22Rv1 (cell line): ENCODE results near the gene ZNF606.

ENCODE experiments used
- ZFX ChIP-seq: fragments of 450-650 bp; IDR thresholded peaks from 2 replicates; pipeline ENCODE4 v1.6.1; 2017; ENCODE audit warnings: antibody characterized with exemption, borderline replicate concordance
- TF ChIP-seq, protein P1 (sequence below): fragments of 450-650 bp; IDR thresholded peaks from 2 replicates; pipeline ENCODE4 v1.5.1; 2017; ENCODE audit warnings: mild to moderate bottlenecking

DNA sequence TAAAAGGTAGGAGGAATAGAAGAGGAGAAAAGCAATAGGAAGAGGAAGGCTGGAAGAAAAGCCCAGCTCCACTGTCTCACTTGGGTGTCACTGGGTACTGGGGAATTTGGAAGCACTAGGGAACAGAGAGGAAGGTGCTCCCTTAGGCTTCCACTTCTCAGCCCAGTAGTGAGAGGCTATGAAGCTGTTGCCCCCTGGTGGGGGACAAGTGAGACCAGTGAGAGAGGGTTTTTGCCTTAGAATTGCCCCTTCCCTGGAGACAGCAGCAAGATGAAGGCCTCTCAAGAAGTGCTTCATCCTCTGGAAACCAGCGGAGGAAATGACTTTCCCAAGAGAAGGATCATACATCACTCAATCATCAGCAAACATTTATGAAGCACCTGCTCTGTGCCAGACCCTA is 4.7 kb upstream of the ZNF606 start:
- TF ChIP-seq, protein P1, sequence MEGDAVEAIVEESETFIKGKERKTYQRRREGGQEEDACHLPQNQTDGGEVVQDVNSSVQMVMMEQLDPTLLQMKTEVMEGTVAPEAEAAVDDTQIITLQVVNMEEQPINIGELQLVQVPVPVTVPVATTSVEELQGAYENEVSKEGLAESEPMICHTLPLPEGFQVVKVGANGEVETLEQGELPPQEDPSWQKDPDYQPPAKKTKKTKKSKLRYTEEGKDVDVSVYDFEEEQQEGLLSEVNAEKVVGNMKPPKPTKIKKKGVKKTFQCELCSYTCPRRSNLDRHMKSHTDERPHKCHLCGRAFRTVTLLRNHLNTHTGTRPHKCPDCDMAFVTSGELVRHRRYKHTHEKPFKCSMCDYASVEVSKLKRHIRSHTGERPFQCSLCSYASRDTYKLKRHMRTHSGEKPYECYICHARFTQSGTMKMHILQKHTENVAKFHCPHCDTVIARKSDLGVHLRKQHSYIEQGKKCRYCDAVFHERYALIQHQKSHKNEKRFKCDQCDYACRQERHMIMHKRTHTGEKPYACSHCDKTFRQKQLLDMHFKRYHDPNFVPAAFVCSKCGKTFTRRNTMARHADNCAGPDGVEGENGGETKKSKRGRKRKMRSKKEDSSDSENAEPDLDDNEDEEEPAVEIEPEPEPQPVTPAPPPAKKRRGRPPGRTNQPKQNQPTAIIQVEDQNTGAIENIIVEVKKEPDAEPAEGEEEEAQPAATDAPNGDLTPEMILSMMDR: no peak
- no peak for TF ChIP-seq ZFX
